ENCODE data around the gene KCTD13.
"Not testable (repeated sequence)": the region's sequence is repeated elsewhere in the genome, so short reads cannot be mapped to it uniquely, and the experiment has no call there.

The KCTD13 gene

GRCh38 chr16:29910819-29911675, 15.0 kb downstream of the KCTD13 start:
- H3K4me3 ChIP-seq (ENCODE audit: low read length), result no peak overlapping the region
- no peak for TF ChIP-seq CTCF (IDR thresholded peaks at IDR 0.05; ENCODE audit: insufficient read depth, low read depth, low read length, missing control alignments)
- DNase-seq (ENCODE audit: low read depth), result no peak

GRCh38 chr16:29909851-29910250, 16.2 kb downstream of the KCTD13 start:
- DNase-seq (ENCODE audit: low read depth); H3K4me3 ChIP-seq (ENCODE audit: low read length): not testable (repeated sequence)

GRCh38 chr16:29909391-29909790, 16.6 kb downstream of the KCTD13 start:
- H3K4me3 ChIP-seq (ENCODE audit: low read length), result no peak overlapping the region
- no peak for DNase-seq (ENCODE audit: low read depth)
- TF ChIP-seq CTCF (IDR thresholded peaks at IDR 0.05; ENCODE audit: insufficient read depth, low read depth, low read length, missing control alignments), result no peak

GRCh38 chr16:29908719-29909220, 17.3 kb downstream of the KCTD13 start:
- TF ChIP-seq CTCF (IDR thresholded peaks at IDR 0.05; ENCODE audit: insufficient read depth, low read depth, low read length, missing control alignments), result no peak
- H3K4me3 ChIP-seq (ENCODE audit: low read length), result no peak overlapping the region
- no peak for DNase-seq (ENCODE audit: low read depth)

GRCh38 chr16:29907973-29908372, 18.1 kb downstream of the KCTD13 start:
- TF ChIP-seq CTCF (IDR thresholded peaks at IDR 0.05; ENCODE audit: insufficient read depth, low read depth, low read length, missing control alignments), result no peak
- no peak overlapping the region for H3K4me3 ChIP-seq (ENCODE audit: low read length)
- DNase-seq (ENCODE audit: low read depth), result no peak

- no peak for TF ChIP-seq CTCF (IDR thresholded peaks at IDR 0.05; ENCODE audit: insufficient read depth, low read depth, low read length, missing control alignments)
- DNase-seq (ENCODE audit: low read depth), result no peak
- no peak overlapping the region for H3K4me3 ChIP-seq (ENCODE audit: low read length)
Observed at GRCh38 chr16:29906520-29907244, 19.3 kb downstream of the KCTD13 start.

GRCh38 chr16:29905668-29906067, 20.4 kb downstream of the KCTD13 start:
- no peak for DNase-seq (ENCODE audit: low read depth)
- TF ChIP-seq CTCF (IDR thresholded peaks at IDR 0.05; ENCODE audit: insufficient read depth, low read depth, low read length, missing control alignments), result no peak

More at GRCh38 chr16:29905668-29906067, 20.4 kb downstream of the KCTD13 start:
- H3K4me3 ChIP-seq (ENCODE audit: low read length), result no peak overlapping the region

Measured in epithelial cell of esophagus (primary cell).